Bronchial epithelial cell (primary cell): ENCODE measurements around the gene ZDHHC18. TPM values are rescaled to one million over a fixed set of nuclear protein-coding genes. Genes with fewer than 3 reads are reported as not detected.

Experiments
- DNase-seq: peaks from one replicate; pipeline ENCODE4 v3.0.0-alpha.2; 2010; ENCODE audit warnings: low read depth
- FAIRE-seq: peaks from 2 replicates; lab custom pipeline; 2011; peaks lifted over from hg19 to GRCh38; lab: Jason Lieb, UNC
- H3K27me3 ChIP-seq: 2 replicates; pipeline ENCODE4 v1.5.1; 2011; ENCODE audit warnings: low read length; ENCODE audit not compliant: control insufficient read depth, insufficient read depth
- H3K36me3 ChIP-seq: 2 replicates; pipeline ENCODE4 v1.5.1; 2011; ENCODE audit warnings: low read length; ENCODE audit not compliant: control insufficient read depth, insufficient read depth
- H3K4me3 ChIP-seq: 2 replicates; pipeline ENCODE4 v1.5.1; 2011; ENCODE audit warnings: mild to moderate bottlenecking, low read depth, low read length, control low read depth
- total RNA-seq: library from RNA; depleted of rRNA; stranded (reverse); fragments of >200 nt; gene quantifications from 2 replicates; pipeline ENCODE4 v1.2.1, GENCODE V29; 2014
- TF ChIP-seq, protein P1 (sequence below): IDR thresholded peaks from 2 replicates; pipeline ENCODE4 v1.5.1; 2011; ENCODE audit warnings: mild to moderate bottlenecking, moderate library complexity, low read length, control low read depth, inconsistent platforms; ENCODE audit not compliant: insufficient read depth, severe bottlenecking

Gene ZDHHC18
- total RNA-seq, 1 donor from 2014 or later, result 5.0 TPM

DNA sequence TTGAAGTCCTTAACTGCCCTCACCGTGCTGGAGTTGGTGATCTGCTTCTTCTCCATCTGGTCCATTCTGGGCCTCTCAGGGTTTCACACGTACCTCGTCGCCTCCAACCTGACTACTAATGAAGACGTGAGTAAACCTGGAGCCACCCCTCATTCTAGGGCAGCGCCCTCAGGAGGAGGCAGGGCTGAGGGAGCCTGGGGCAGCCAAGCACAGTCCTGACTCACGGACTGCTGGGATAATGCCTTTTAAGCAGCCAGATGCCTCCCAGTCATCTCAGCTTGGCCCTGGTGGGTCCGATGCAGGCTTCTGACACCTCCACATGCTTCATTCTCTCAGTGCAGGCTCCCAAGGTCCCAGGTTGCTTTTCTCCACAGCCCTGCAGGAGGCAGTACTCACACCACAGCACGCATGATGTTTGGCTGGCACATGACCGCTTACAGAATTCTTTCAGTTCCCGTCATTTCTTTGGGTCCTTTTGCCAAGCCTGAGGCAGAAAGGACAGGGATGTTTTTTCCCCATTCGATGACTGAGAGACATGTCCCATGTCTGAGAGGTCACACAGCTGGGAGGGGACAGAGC, 24.7 kb downstream of the ZDHHC18 start:
- H3K27me3 ChIP-seq, result no peaks in the 10 kb centered on the region
- no peak overlapping the region for H3K4me3 ChIP-seq
- peak; percentile 54 for DNase-seq
- TF ChIP-seq, protein P1, sequence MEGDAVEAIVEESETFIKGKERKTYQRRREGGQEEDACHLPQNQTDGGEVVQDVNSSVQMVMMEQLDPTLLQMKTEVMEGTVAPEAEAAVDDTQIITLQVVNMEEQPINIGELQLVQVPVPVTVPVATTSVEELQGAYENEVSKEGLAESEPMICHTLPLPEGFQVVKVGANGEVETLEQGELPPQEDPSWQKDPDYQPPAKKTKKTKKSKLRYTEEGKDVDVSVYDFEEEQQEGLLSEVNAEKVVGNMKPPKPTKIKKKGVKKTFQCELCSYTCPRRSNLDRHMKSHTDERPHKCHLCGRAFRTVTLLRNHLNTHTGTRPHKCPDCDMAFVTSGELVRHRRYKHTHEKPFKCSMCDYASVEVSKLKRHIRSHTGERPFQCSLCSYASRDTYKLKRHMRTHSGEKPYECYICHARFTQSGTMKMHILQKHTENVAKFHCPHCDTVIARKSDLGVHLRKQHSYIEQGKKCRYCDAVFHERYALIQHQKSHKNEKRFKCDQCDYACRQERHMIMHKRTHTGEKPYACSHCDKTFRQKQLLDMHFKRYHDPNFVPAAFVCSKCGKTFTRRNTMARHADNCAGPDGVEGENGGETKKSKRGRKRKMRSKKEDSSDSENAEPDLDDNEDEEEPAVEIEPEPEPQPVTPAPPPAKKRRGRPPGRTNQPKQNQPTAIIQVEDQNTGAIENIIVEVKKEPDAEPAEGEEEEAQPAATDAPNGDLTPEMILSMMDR, result peak; percentile 31
- peaks cover 28% of the 10 kb centered on the region for H3K36me3 ChIP-seq
- FAIRE-seq, result peak; percentile 64

DNA sequence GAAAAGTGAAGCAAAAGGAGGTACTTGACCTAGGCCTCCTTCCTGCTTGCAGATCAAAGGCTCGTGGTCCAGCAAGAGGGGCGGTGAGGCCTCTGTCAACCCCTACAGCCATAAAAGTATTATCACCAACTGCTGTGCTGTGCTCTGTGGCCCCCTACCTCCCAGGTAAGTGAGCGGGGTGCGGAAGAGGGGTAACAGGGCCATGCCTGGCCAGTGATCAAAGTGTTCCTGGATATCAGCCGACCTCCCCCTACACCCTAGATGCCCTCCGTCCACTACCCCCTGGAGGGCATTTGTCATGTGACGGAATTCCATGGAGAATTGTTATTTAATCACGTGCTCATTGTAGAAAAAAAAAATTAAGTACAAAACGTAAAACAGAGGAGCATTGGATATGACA, 26.2 kb downstream of the ZDHHC18 start:
- DNase-seq, result no peak
- H3K36me3 ChIP-seq, result peaks cover 28% of the 10 kb centered on the region
- no peak overlapping the region for H3K4me3 ChIP-seq
- no peaks in the 10 kb centered on the region for H3K27me3 ChIP-seq
- TF ChIP-seq, protein P1, result no peak
- FAIRE-seq, result no peak

GRCh38 chr1:26853156-26853555, 26.7 kb downstream of the ZDHHC18 start:
- FAIRE-seq, result peak; percentile 99
- Histone ChIP-seq H3K4me3 (no peak overlapping the region), H3K36me3 (peaks cover 28% of the 10 kb centered on the region), H3K27me3 (no peaks in the 10 kb centered on the region)
- peak; percentile 98 for DNase-seq
- TF ChIP-seq, protein P1, result peak; percentile 87

- FAIRE-seq, result no peak
- Histone ChIP-seq H3K4me3 (no peak overlapping the region), H3K36me3 (peaks cover 27% of the 10 kb centered on the region), H3K27me3 (no peaks in the 10 kb centered on the region)
- no peak for DNase-seq
- TF ChIP-seq, protein P1, result no peak
Observed at GRCh38 chr1:26853600-26853999, 27.1 kb downstream of the ZDHHC18 start.

GRCh38 chr1:26854906-26855305, 28.4 kb downstream of the ZDHHC18 start:
- Histone ChIP-seq H3K4me3 (no peak overlapping the region), H3K27me3 (no peaks in the 10 kb centered on the region), H3K36me3 (peaks cover 26% of the 10 kb centered on the region)
- DNase-seq, result peak; percentile 89
- no peak for FAIRE-seq
- TF ChIP-seq, protein P1, result no peak

DNA sequence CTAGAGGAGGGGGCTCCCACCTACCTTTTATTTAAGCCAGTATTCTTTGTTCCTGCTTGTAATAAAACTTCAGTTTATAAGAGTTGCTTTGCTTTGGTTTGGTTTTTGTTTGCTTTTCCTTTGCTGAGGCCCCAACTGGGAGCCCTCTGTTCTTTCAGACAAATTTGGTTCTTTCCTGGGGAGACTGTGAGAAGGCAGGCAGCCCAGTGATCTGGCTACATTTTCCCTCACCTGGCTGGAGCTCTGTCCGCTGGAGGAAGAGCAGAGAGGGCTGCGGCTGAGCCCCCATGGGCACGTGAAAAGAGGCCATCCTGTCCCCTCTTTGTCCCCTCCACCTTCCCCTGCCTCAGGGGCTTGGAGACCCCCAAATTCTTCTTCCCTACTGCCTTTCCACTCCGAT, 29.1 kb downstream of the ZDHHC18 start:
- DNase-seq, result no peak
- no peak for FAIRE-seq
- no peak overlapping the region for H3K4me3 ChIP-seq
- H3K36me3 ChIP-seq, result peaks cover 19% of the 10 kb centered on the region
- no peaks in the 10 kb centered on the region for H3K27me3 ChIP-seq
- TF ChIP-seq, protein P1, result no peak
